ENCODE data around the gene ECHDC3.

The ECHDC3 gene

GRCh38 chr10:11794566-11794965 lies 52.4 kb downstream of the ECHDC3 start:
- no peak overlapping the region for H3K4me3 ChIP-seq (ENCODE audit: low read length)
- TF ChIP-seq, protein P1, sequence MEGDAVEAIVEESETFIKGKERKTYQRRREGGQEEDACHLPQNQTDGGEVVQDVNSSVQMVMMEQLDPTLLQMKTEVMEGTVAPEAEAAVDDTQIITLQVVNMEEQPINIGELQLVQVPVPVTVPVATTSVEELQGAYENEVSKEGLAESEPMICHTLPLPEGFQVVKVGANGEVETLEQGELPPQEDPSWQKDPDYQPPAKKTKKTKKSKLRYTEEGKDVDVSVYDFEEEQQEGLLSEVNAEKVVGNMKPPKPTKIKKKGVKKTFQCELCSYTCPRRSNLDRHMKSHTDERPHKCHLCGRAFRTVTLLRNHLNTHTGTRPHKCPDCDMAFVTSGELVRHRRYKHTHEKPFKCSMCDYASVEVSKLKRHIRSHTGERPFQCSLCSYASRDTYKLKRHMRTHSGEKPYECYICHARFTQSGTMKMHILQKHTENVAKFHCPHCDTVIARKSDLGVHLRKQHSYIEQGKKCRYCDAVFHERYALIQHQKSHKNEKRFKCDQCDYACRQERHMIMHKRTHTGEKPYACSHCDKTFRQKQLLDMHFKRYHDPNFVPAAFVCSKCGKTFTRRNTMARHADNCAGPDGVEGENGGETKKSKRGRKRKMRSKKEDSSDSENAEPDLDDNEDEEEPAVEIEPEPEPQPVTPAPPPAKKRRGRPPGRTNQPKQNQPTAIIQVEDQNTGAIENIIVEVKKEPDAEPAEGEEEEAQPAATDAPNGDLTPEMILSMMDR (conservative IDR thresholded peaks at IDR 0.05; ENCODE audit: low read length) = no peak
- DNase-seq (ENCODE audit: low read depth) = no peak

GRCh38 chr10:11795101-11795920 lies 53.1 kb downstream of the ECHDC3 start:
- no peak for DNase-seq (ENCODE audit: low read depth)
- no peak overlapping the region for H3K4me3 ChIP-seq (ENCODE audit: low read length)
- TF ChIP-seq, protein P1 (conservative IDR thresholded peaks at IDR 0.05; ENCODE audit: low read length) = no peak

DNA sequence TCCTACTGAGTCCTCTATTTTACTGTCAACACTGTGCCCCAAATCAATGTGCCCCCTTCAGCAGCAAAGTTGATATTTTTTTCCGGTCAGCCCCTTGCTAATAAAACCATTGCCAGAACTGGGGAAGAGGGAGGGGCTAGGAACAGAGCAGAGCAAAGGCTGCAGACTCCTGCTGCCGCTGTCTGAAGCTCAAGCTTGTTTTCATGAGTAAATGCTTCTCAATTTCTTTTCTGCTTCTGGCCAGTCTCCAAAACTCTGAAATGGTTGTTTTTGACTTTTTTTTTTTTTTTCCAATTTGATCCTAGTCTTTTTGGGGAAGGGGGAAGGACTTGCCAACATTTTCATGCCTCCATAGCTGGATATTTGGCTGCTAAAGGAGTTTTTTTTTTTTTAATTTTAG lies 54.3 kb downstream of the ECHDC3 start:
- DNase-seq (ENCODE audit: low read depth) = no peak
- TF ChIP-seq, protein P1 (conservative IDR thresholded peaks at IDR 0.05; ENCODE audit: low read length) = no peak
- H3K4me3 ChIP-seq (ENCODE audit: low read length) = no peak overlapping the region

GRCh38 chr10:11797281-11797680 lies 55.1 kb downstream of the ECHDC3 start:
- H3K4me3 ChIP-seq (ENCODE audit: low read length) = no peak overlapping the region
- TF ChIP-seq, protein P1 (conservative IDR thresholded peaks at IDR 0.05; ENCODE audit: low read length) = no peak
- no peak for DNase-seq (ENCODE audit: low read depth)

GRCh38 chr10:11797847-11798633 lies 55.9 kb downstream of the ECHDC3 start:
- TF ChIP-seq, protein P1 (conservative IDR thresholded peaks at IDR 0.05; ENCODE audit: low read length) = no peak
- no peak overlapping the region for H3K4me3 ChIP-seq (ENCODE audit: low read length)
- no peak for DNase-seq (ENCODE audit: low read depth)

DNA sequence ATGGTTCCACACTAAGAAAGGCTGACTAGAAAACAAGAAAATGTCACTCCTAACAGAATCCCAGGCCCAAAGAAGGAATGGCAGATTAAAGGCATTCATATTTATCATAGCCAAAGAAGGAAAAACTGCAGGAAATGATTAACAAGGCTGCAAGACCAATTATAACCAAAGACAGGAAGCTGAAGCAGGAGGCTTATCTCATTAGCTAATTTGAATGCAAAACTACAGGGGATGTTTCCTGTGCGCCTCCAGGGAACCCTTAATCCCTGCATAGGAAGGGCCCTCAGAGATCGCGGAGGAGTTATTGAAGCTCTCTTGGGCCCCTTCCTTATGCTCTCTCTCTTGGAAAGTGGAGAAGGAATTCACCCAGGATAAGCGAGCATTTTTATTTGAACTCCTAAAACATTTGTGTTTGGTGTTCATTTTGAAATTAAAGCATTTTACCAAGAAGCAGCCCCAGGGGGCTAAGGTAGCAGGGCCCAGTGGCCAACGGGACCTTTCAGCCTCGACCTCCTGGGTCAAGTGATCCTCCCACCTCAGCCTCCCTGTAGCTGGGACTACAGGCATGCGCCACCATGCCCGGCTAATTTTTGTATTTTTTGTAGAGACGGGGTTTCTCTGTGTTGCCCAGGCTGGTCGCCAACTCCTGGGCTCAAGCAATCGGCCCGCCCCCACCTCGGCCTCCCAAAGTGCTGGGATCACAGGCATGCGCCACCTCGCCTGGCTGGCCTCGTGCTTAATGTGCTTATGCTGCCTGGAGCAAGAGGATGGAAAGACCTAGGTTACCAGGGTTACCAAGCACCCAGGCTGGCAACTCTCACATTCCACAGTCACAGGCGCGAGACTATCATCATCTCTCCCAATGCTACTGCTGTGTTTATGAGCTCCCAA lies 56.9 kb downstream of the ECHDC3 start:
- H3K4me3 ChIP-seq (ENCODE audit: low read length) = no peak overlapping the region
- DNase-seq (ENCODE audit: low read depth) = no peak
- TF ChIP-seq, protein P1 (conservative IDR thresholded peaks at IDR 0.05; ENCODE audit: low read length) = no peak
